Stimulated activated CD4-positive, alpha-beta T cell treated with anti-CD3 and anti-CD28 coated beads, TNF-alpha, amount 100 ng/mL, for 48 hours (primary cell): ENCODE measurements around the gene BICRA.
"Not testable (repeated sequence)": the region's sequence is repeated elsewhere in the genome, so short reads cannot be mapped to it uniquely, and the experiment has no call there.

ENCODE experiments used
- DNase-seq, 3 donors: peaks; one replicate each; pipeline ENCODE4 v3.0.0-alpha.2; 2020; ENCODE audit warnings: low read depth in 3 of 3

BICRA gene

GRCh38 chr19:47716270-47716937 is 107.5 kb downstream of the BICRA start:
- no peak for DNase-seq

DNA sequence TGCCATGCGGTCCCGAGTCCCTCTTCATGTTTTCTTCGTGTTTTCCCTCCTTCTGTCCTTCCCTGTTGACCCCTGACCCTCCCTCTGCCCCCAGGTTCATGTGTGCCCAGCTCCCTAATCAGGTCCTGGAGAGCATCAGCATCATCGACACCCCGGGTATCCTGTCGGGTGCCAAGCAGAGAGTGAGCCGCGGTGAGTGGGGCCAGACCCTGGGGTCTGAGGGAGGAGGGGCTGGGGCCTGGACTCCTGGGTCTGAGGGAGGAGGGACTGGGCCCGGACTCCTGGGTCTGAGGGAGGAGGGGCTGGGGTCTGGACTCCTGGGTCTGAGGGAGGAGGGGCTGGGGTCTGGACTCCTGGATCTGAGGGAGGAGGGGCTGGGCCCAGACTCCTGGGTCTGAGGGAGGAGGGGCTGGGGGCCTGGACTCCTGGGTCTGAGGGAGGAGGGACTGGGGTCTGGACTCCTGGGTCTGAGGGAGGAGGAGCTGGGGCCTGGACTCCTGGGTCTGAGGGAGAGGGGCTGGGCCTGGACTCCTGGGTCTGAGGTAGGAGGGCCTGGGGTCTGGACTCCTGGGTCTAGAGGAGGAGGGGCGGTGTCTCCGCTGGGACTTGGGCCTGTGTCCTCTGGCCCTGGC is 109.6 kb downstream of the BICRA start:
- DNase-seq: not testable (repeated sequence)

GRCh38 chr19:47719047-47719859 is 110.3 kb downstream of the BICRA start:
- no peak for DNase-seq

- no peak for DNase-seq
Observed at GRCh38 chr19:47720669-47721422, 111.9 kb downstream of the BICRA start.

DNA sequence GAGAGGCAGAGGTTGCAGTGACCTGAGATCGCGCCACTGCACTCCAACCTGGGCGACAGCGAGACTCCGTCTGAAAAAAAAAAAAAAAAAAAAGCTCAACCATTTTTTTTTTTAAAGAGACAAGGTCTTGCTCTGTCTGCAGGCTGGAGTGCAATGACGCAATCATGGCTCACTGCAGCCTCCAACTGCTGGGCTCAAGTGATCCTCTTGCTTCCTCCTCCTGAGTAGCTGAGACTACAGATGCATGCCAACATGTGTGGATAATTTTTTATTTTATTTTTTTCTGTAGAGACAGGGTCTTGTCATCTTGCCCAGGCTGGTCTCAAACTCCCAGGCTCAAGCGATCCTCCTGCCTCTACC is 114.6 kb downstream of the BICRA start:
- no peak for DNase-seq

- DNase-seq: no peak
Observed at GRCh38 chr19:47725759-47726401, 116.9 kb downstream of the BICRA start.

DNA sequence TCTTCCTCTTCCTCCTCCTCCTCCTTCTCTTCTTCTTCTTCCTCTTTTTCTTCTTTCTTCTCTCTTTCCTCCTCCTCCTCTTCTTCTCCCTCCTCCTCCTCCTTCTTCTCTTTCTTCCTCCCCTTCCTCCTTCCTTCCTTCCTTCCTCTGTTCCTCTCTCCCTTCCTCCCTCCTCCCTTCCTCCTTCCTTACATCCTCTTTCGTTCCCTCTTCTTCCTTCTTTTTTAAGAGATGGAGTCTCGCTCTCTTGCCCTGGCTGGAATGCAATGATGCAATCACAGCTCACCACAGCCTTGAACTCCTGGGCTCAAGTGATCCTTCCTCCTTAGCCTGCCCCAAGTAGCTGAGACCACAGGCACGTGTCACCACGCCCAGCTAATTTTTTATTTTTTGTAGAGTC is 117.5 kb downstream of the BICRA start:
- DNase-seq: no peak

- DNase-seq: not testable (repeated sequence)
Observed at GRCh38 chr19:47728295-47728694, 119.4 kb downstream of the BICRA start.

DNA sequence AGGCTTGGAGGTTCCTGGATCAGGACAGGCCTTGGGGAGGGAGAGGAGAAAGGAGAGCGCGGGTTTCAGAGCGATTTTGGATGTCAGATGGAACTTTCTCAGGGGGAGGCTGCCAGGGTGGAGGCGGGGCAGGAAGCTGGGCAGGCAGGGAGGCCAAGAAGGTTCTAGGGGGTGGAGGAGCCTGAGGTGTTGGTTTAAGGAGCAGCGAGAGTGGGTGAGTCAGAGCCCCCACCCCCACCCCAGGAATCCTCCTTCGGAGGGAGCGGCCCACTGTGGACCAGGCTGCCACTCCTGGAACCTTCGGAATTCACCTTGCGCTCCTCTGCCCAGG is 120.5 kb downstream of the BICRA start:
- DNase-seq: no peak

DNA sequence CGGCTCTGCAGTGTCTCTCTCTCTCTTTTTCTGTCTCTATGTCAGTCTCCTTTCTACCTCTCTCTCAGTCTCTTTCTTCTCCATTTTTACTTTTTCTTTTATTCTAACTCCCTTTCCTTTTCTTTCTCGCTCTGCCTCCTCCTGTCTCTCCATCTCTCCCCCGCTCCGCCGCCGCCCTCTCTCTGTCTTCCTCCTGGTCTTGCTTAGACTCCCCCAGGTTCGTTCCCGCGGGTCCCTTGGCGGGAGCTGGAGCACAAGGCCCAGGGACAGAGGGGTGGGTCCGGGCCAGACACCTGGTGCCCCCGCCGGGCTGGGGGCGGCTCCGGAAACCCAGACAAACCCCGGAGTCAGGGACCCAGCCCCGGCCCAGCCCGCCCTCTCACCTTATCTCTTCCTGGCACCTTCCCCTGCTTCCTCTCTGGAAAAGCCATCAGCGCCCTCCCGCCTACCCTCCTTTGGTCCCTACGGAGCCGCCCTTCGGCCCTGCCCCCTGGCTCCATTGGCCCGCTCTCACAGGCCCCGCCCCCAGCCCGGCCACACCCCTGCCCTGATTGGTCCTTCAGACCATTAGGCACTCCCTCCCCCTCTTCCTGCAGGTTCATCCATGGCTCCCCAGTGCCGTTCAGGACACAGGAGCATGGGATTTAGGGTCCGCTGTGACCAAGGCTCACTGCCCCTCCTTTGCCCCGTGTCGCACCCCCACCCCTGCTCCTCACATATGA is 121.0 kb downstream of the BICRA start:
- peak; percentile 37 to 70 (median 55) for DNase-seq

- DNase-seq: no peak
Observed at GRCh38 chr19:47730521-47730889, 121.6 kb downstream of the BICRA start.

DNA sequence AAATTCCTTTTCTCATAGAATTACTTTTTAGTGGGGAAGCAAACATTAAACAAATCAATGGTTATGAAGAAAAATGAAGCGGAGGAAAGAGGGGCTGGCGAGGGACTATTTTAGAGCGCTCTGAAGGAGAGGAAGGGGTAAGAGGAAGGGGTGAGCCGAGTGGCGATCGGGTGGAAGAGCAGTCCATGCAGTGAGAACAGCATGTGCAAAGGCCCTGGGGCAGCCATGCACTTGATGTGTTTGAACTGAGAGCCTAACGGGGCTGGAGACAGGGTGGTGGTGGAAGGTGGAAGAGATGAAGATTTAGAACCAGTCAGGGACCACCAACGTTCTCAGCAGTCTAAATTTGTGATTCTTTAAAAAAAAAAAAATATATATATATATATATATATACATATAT is 122.0 kb downstream of the BICRA start:
- DNase-seq: no peak

GRCh38 chr19:47735131-47735530 is 126.2 kb downstream of the BICRA start:
- no peak for DNase-seq

- no peak for DNase-seq
Observed at GRCh38 chr19:47740866-47741519, 132.1 kb downstream of the BICRA start.

GRCh38 chr19:47741544-47742140 is 132.7 kb downstream of the BICRA start:
- DNase-seq: no peak

- no peak for DNase-seq
Observed at GRCh38 chr19:47742634-47743033, 133.7 kb downstream of the BICRA start.

- peak; percentile 92 to 95 (median 94) for DNase-seq
Observed at GRCh38 chr19:47745010-47745901, 136.3 kb downstream of the BICRA start, which contains the start of gene NOP53. TSS of gene NOP53 (plus strand) at chr19:47745546. CDS start at chr19:47745560, 14 bp downstream.

DNA sequence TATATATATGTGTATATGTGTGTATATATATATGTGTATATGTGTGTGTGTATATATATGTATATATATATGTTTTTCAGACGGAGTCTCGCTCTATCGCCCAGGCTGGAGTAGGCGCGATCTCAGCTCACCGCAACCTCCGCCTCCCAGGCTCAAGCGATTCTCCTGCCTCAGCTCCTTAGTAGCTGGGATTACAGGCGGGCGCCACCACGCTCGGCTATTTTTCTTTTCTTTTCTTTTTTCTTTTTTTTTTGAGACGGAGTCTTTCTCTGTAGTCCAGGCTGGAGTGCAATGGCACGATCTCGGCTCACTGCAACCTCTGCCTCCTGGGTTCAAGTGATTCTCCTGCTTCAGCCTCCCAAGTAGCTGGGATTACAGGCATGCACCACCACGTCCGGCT is 137.2 kb downstream of the BICRA start:
- DNase-seq: not testable (repeated sequence)

DNA sequence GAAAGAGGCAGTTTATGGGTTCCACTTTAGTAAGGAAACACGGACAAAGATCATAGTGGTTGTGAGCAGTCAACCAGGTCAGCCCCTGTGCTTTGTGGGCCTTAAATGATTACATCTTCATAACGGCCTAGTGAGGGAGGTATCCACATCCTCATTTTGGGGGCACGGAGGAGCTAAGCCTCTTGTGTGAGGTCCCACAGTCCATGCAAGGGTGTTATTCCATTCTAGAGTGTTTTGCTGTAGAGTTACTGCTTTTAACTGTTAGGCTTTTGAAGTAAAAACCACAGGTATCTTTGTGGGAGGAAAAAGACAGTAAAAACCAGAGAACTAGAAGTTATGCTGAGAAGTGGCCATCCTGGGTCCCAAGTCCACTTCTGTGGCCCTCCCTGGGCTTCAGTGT is 140.4 kb downstream of the BICRA start:
- no peak for DNase-seq
